Fibroblast of pulmonary artery (primary cell): ENCODE data around the gene GOLPH3L.

ENCODE experiments used
- DNase-seq: peaks from one replicate; pipeline ENCODE4 v3.0.0-alpha.2; 2010; ENCODE audit warnings: low read depth
- H3K4me3 ChIP-seq: replicated peaks from 2 replicates; pipeline ENCODE4 v1.5.1; 2011; ENCODE audit warnings: low read depth, mild to moderate bottlenecking, control low read depth, low read length, moderate library complexity
- CTCF ChIP-seq: IDR thresholded peaks from 2 replicates; pipeline ENCODE4 v1.5.1; 2011; ENCODE audit warnings: mild to moderate bottlenecking, control low read depth, low read length, inconsistent platforms; ENCODE audit errors: missing control alignments

GOLPH3L gene

GRCh38 chr1:150621497-150622302, 75.3 kb downstream of the GOLPH3L start:
- DNase-seq: peak; percentile 87
- peak; percentile 75 for TF ChIP-seq CTCF
- no peak overlapping the region for H3K4me3 ChIP-seq

GRCh38 chr1:150620919-150621318, 76.0 kb downstream of the GOLPH3L start:
- no peak overlapping the region for H3K4me3 ChIP-seq
- TF ChIP-seq CTCF: no peak
- DNase-seq: no peak

GRCh38 chr1:150619576-150620509, 77.1 kb downstream of the GOLPH3L start:
- no peak overlapping the region for H3K4me3 ChIP-seq
- peak; percentile 85 for DNase-seq
- TF ChIP-seq CTCF: peak; percentile 47

- TF ChIP-seq CTCF: no peak
- no peak overlapping the region for H3K4me3 ChIP-seq
- DNase-seq: no peak
These were observed 81.4 kb downstream of the GOLPH3L start for GRCh38 chr1:150615346-150616201.

GRCh38 chr1:150613061-150613920, 83.7 kb downstream of the GOLPH3L start:
- DNase-seq: peak; percentile 98
- TF ChIP-seq CTCF: no peak
- H3K4me3 ChIP-seq: peak overlapping the region; percentile 23

GRCh38 chr1:150612014-150612345, 85.0 kb downstream of the GOLPH3L start:
- DNase-seq: no peak
- H3K4me3 ChIP-seq: no peak overlapping the region
- no peak for TF ChIP-seq CTCF
